GM19395 (cell line): ENCODE data around the gene KCNG1.

Experiments used
- ATAC-seq: cut with Tn5 transposase; IDR thresholded peaks from one replicate; pipeline ENCODE4 v1.9.1; 2021; ENCODE audit warnings: mild to moderate bottlenecking, moderate library complexity; ENCODE audit not compliant: unreplicated experiment

The KCNG1 gene

DNA sequence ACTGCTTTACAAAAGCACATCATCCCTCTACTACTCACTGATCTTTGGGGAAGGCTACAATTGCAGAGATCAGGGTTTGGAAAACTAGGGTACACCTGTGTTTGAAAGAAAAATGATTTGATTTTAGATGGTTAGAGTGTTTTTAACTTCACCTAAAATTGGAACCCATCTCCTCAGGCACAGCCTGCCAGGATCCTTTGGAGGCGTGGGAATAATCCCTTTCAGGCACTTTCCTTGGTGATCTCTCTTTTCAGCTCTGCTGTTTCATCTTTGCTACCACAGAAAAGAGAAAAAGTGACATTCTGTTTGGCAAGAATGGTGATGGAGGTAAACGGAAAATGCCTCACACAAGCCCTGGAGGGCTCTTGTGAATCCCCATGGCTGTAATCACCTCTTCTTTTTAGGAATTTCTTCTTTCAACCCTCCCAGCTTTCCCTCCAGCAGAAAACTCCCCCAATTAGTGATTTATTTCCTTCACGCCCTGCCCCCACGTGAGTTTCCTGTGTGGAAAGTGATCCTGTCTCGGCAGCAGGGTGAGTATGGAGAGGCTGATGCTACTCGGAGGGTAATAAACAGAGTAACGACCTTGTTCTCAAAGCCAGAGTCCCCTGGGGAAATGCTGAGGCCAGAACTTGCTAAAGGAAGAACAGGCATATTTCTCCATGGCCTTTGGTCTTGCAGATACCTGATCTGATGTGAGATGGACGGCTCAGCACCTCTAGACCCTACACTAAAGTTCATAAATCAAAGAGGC lies 9.2 kb downstream of the KCNG1 start:
- ATAC-seq = no peak

GRCh38 chr20:51012357-51012756 lies 10.6 kb downstream of the KCNG1 start:
- ATAC-seq = no peak

DNA sequence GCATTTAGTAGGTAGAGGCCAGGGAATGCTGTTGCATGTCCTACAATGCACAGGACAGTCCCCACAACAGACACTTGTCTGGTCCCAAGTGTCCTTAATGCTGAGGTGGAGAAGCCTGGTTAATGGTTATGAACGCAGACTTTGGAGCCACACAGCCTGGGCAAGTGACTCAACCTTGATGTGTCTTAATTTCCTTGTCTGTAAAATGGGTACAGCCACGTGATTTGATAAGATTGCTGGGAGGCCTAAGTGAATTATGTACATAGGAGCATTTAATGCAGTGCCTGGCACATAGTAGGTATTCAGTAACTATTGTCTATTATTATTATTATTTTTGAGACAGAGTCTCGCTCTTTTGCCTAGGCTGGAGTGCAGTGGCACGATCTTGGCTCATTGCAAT lies 11.4 kb downstream of the KCNG1 start:
- ATAC-seq = no peak

- no peak for ATAC-seq
These were observed 12.0 kb downstream of the KCNG1 start for GRCh38 chr20:51010932-51011331.

GRCh38 chr20:51010043-51010365 lies 12.9 kb downstream of the KCNG1 start:
- ATAC-seq = no peak

DNA sequence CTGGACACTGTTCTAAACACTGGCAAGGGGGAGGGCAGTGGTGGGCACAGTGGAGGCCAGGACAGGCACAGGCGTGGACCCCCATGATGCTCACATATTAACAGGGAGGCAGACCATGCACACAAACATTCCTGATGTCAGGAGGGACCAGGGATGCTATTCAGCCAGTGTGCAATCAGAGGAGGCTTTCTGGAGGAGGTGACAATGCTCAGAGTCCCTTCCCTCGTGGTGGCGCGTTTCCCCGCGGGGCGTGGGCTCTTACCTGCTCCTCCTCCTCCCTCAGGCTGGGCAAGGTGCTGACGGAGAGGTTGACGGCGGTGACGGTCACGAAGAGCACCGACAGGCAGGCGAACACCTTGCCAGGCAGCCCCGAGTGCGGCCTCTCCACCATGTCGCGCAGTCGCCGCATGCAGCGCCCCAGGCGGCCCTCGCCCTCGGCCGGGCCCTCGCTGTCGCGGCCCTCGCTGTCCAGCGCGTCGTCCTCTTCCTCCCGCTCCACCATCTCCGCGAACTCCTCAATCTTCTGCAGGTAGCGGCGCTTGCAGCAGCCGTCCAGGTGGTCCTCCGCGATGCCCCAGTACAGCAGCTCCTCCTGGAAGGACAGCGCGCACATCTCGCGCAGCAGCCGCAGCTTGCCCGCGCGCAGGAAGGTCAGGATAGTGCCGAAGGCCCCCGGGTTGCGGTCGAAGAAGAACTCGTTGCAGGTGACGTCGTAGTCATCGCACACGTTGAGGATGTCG lies 13.4 kb downstream of the KCNG1 start:
- no peak for ATAC-seq

- ATAC-seq = no peak
These were observed 14.2 kb downstream of the KCNG1 start for GRCh38 chr20:51008718-51009117.

DNA sequence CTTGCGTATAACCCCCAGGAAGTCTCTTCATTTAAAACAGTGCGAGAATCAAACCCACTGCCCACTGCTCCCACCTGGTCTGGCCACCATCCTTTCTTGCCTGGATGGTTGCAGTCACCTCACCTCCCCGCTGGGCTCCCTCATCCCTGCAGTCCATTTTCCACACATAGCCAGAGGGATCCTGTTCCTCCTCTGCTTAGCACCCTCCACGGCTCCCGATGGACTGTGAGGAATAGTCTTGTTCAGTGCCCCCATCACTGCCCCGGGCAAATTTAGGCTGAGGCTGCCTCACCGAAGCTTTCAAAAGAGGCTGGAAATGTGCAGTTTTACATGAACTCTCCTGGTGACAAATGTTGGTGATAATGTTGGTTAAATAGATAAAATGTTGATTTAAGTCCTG lies 17.7 kb downstream of the KCNG1 start:
- ATAC-seq = no peak

GRCh38 chr20:51004781-51005180 lies 18.1 kb downstream of the KCNG1 start:
- ATAC-seq = no peak

GRCh38 chr20:51004305-51004727 lies 18.6 kb downstream of the KCNG1 start:
- ATAC-seq = no peak

- no peak for ATAC-seq
These were observed 19.2 kb downstream of the KCNG1 start for GRCh38 chr20:51003753-51004152.

DNA sequence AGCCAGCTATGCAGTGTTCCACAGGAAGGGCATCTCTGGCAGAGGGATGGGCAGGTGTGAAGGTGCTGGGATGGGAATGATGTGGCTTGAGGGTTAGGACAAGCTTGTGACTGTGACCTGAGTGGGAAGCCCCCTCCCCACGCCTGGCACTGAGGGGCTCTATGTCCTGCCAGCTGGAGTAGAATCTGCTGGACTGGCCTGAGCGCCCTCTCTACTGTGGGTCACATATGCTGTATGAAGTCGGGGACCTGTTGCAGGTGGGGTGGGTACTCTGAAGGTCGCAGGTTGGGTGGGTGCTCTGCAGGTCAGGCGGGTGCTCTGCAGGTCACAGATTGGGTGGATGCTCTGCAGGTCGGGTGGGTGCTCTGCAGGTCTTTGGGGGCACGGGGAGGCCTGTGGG lies 20.3 kb downstream of the KCNG1 start:
- ATAC-seq = no peak

DNA sequence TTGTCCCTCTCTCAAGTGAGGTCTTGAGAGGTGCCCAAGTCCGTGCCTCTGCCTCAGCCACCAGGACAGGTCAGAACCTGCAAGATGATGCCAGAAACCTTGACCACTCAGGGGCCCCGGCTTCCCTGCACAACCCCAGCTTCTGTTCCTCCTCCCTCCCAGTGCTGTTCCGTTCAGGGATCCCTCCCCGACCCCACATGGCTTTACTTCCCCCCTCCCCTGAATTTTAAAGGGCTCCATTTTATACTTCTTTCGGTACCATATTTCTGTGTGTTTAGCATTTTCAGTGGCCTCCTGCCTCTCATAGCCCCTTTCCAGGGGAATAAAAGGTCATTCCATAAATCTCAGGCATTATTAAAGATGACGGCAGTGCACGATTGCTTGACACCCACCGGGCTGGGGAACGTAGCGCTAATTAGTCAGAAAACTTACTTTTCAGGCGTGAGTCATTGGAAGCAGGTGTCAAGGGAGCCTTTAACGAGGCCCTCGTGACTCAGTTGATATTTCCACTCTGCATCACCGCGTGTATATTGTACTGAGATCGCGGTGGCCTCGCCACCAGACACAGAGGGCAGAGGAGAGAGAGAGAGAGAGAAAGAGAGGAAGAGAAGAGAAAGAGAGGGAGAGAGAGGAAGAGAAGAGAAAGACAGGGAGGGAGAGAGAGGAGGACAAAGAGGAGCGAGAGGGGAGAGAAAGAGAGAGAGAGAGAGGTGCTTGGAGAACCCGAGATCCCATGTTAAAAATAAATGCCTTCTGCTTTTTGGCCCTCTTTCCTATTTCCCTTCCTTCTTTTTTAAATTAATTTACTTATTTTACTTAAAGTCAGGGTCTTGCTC lies 21.3 kb downstream of the KCNG1 start:
- ATAC-seq = no peak

GRCh38 chr20:50999355-50999754 lies 23.6 kb downstream of the KCNG1 start:
- no peak for ATAC-seq

DNA sequence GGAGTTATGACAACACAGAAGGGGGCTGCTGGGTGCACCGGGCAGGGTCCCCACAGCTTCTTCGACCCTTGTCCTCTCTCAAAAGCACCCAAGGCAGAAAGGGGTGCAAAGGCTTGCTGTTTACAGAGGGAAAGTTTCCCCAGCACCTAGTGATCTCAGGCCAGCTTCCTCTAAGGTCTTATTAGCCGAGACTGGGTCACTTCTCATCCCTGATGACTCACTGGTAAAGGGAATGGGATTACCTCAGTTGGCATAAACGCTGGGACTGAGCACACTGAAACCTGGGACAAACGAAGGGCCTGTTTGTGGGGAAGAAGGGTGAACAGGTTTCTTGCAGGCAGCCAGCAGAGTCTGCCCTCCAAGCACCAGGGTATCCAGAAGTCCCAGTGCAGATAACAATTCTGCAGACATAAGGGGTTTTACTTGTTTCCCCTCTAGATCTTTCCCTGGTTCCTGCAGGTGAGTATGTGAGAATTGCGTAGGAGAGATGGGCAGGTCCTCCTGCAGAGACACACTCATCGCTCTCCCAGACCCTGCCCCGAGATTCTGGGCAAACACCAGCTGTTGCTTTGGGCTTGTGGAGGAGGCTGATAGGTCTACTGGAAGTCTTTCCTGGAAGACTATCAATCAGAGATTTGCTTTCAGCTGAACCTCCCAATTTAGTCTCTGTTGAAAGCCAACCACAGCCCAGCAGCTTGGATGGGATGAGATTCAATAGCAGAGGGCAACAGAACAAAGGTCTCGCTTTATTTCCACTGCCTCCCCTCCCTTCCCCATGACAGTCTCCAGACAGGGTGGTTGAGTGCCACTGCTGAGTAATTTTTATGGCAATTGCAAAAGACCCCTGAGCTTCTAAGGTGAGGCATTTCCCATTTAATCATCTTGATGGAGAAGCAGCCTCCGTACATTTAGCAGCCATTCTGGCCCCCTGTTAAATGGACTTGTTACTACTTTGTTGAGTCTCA lies 25.7 kb downstream of the KCNG1 start:
- no peak for ATAC-seq

GRCh38 chr20:50995506-50995905 lies 27.4 kb downstream of the KCNG1 start:
- no peak for ATAC-seq

DNA sequence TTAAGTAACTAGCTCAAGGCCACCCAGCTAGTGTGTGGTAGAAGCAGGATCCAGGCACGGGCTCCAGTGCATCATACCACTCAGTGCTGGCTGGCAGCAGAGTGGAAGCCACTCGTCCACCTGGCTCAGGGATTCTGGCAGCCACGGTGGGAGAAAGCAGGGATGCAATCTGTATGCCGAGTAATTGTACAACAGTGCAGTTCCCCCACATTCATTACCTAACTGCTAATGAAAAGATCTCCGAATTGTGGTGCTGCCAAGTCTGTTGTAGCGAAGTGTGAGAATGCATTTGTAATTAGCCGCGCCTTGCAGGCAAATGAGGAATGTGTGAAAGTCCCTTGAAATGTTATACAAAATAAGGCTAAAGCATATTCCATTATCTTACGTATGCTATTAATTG lies 29.0 kb downstream of the KCNG1 start:
- ATAC-seq = no peak

DNA sequence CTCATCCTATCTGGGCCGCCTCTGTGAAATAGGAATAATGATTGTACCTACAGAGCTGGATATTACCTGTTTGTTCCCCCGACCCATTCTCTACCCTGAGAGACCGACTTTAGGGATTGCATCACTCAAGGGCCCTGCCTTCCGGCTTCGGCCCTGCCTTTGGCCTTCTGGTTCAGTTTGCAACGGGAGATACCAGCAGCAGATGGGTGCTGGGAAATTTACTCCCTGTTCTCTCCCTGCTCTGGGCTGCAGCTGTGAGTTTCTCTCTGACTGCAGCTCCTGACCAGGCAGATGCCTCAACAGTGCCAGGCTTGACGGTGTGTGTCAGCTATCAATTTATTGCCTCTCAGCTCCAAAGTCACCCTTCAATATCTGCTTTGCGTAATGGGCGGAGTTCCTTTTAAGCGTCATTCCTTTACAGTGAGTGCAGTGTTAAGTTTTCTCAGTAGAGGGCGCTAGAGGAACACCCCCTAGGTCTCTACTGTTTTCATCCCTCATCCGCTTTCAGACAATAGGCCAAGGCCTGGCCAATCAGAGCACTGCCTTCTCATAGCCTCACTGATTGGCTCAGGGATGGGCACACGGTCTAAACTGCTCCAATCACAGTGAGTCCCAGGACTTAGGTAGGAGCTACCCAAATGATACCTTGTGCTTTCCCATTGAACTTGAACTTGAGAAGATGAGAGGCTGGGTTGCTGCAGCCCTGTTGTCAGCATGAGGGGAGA lies 30.0 kb downstream of the KCNG1 start:
- no peak for ATAC-seq

- ATAC-seq = no peak
These were observed 30.6 kb downstream of the KCNG1 start for GRCh38 chr20:50992336-50992732.

- ATAC-seq = no peak
These were observed 31.8 kb downstream of the KCNG1 start for GRCh38 chr20:50991076-50991475.
